Measurements from ENCODE around the gene IL21. TPM values are rescaled to one million over a fixed set of nuclear protein-coding genes. Genes with fewer than 3 reads are reported as not detected.

Gene IL21
- total RNA-seq, 1 donor from 2014 or later = not detected

GRCh38 chr4:122602277-122603142 is 18.4 kb downstream of the IL21 start:
- DNase-seq (ENCODE audit: low read depth) = no peak
- no peak for TF ChIP-seq EZH2 (IDR thresholded peaks at IDR 0.05; ENCODE audit: insufficient read depth, low read length)
- TF ChIP-seq, protein P1, sequence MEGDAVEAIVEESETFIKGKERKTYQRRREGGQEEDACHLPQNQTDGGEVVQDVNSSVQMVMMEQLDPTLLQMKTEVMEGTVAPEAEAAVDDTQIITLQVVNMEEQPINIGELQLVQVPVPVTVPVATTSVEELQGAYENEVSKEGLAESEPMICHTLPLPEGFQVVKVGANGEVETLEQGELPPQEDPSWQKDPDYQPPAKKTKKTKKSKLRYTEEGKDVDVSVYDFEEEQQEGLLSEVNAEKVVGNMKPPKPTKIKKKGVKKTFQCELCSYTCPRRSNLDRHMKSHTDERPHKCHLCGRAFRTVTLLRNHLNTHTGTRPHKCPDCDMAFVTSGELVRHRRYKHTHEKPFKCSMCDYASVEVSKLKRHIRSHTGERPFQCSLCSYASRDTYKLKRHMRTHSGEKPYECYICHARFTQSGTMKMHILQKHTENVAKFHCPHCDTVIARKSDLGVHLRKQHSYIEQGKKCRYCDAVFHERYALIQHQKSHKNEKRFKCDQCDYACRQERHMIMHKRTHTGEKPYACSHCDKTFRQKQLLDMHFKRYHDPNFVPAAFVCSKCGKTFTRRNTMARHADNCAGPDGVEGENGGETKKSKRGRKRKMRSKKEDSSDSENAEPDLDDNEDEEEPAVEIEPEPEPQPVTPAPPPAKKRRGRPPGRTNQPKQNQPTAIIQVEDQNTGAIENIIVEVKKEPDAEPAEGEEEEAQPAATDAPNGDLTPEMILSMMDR (IDR thresholded peaks at IDR 0.05; ENCODE audit: insufficient read depth, low read depth, low read length) = peak; percentile 42
- Histone ChIP-seq H3K36me3 (ENCODE audit: insufficient read depth, low read length) (no peaks in the 10 kb centered on the region), H3K9me3 (ENCODE audit: insufficient read depth, low read depth, low read length) (no peaks in the 10 kb centered on the region), H3K4me2 (ENCODE audit: low read length) (no peak overlapping the region), H3K27ac (ENCODE audit: low read depth, low read length) (no peak overlapping the region), H3K27me3 (ENCODE audit: insufficient read depth, low read length) (peaks cover 4% of the 10 kb centered on the region), H4K20me1 (ENCODE audit: insufficient read depth, low read length) (no peaks in the 10 kb centered on the region), H3K4me1 (ENCODE audit: insufficient read depth, low read length) (no peaks in the 10 kb centered on the region), H3K79me2 (ENCODE audit: insufficient read depth, low read length) (no peaks in the 10 kb centered on the region), H2AFZ (ENCODE audit: low read depth, low read length) (no peak overlapping the region), H3K4me3 (ENCODE audit: insufficient read depth, low read depth, low read length) (no peak overlapping the region), H3K9ac (ENCODE audit: low read length) (no peak overlapping the region)
- H3K9me3 Mint-ChIP-seq (ENCODE audit: unreplicated experiment) = no peaks in the 10 kb centered on the region
- no peaks in the 10 kb centered on the region for H3K27me3 Mint-ChIP-seq (ENCODE audit: low read depth, unreplicated experiment)
- no peaks in the 10 kb centered on the region for H3K4me1 Mint-ChIP-seq (ENCODE audit: low read depth, unreplicated experiment)
- H3K4me3 Mint-ChIP-seq (ENCODE audit: unreplicated experiment) = no peak overlapping the region
- H3K36me3 Mint-ChIP-seq (ENCODE audit: low read depth, unreplicated experiment) = peaks cover 1% of the 10 kb centered on the region
- FAIRE-seq = peak; percentile 67
- no peak overlapping the region for H3K27ac Mint-ChIP-seq (ENCODE audit: unreplicated experiment)

DNA sequence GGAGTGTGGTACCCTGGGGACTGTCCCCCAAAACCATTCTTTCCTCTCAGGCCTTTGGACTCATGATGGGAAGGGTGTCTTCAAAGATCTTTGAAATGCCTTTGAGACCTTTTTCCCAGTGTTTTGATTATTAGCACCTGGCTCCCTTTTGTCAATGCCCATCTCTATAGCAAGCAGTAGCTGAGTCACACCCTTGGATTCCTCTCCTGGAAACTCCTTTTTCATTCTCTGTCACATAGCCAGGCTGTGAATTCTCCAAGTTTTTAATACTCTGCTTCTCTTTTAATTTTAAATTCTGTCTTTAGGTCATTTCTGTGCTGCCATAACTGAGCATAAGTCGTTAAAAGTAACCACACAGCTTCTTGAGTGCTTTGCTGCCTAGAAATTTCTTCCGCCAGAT is 29.7 kb downstream of the IL21 start:
- no peak for DNase-seq (ENCODE audit: low read depth)

More for the DNA sequence above, 29.7 kb downstream of the IL21 start:
- no peaks in the 10 kb centered on the region for H3K36me3 ChIP-seq (ENCODE audit: insufficient read depth, low read length)
- Mint-ChIP-seq H3K27me3 (ENCODE audit: low read depth, unreplicated experiment) (peaks cover 5% of the 10 kb centered on the region), H3K4me3 (ENCODE audit: unreplicated experiment) (peak overlapping the region; percentile 20), H3K36me3 (ENCODE audit: low read depth, unreplicated experiment) (no peaks in the 10 kb centered on the region), H3K9me3 (ENCODE audit: unreplicated experiment) (no peaks in the 10 kb centered on the region), H3K4me1 (ENCODE audit: low read depth, unreplicated experiment) (peaks cover 7% of the 10 kb centered on the region), H3K27ac (ENCODE audit: unreplicated experiment) (no peak overlapping the region)
- no peak overlapping the region for H2AFZ ChIP-seq (ENCODE audit: low read depth, low read length)
- no peak for FAIRE-seq
- no peaks in the 10 kb centered on the region for H4K20me1 ChIP-seq (ENCODE audit: insufficient read depth, low read length)
- H3K27me3 ChIP-seq (ENCODE audit: insufficient read depth, low read length) = no peaks in the 10 kb centered on the region
- TF ChIP-seq, protein P1 (IDR thresholded peaks at IDR 0.05; ENCODE audit: insufficient read depth, low read depth, low read length) = no peak
- no peak for TF ChIP-seq EZH2 (IDR thresholded peaks at IDR 0.05; ENCODE audit: insufficient read depth, low read length)
- H3K9me3 ChIP-seq (ENCODE audit: insufficient read depth, low read depth, low read length) = no peaks in the 10 kb centered on the region
- no peak overlapping the region for H3K27ac ChIP-seq (ENCODE audit: low read depth, low read length)
- H3K9ac ChIP-seq (ENCODE audit: low read length) = no peak overlapping the region
- no peak overlapping the region for H3K4me2 ChIP-seq (ENCODE audit: low read length)
- H3K4me3 ChIP-seq (ENCODE audit: insufficient read depth, low read depth, low read length) = no peak overlapping the region
- no peaks in the 10 kb centered on the region for H3K4me1 ChIP-seq (ENCODE audit: insufficient read depth, low read length)
- no peaks in the 10 kb centered on the region for H3K79me2 ChIP-seq (ENCODE audit: insufficient read depth, low read length)
